LNCaP clone FGC (cell line): ENCODE measurements around the gene MTR.

Source experiments
- DNase-seq: peaks from one replicate; pipeline ENCODE4 v3.0.0-alpha.2; 2011; ENCODE audit warnings: low read depth
- H3K4me3 ChIP-seq: 2 replicates; pipeline ENCODE4 v1.5.1; 2011; ENCODE audit warnings: mild to moderate bottlenecking, low read depth, low read length, control low read depth
- CTCF ChIP-seq: IDR thresholded peaks from 2 replicates; pipeline ENCODE4 v1.5.1; 2012; ENCODE audit warnings: mild to moderate bottlenecking; ENCODE audit not compliant: control insufficient read depth, insufficient read depth; ENCODE audit errors: extremely low read depth

Gene MTR

GRCh38 chr1:236890152-236891056, 95.3 kb downstream of the MTR start:
- TF ChIP-seq CTCF = no peak

GRCh38 chr1:236893626-236894545, 98.8 kb downstream of the MTR start:
- peak; percentile 34 for DNase-seq
- TF ChIP-seq CTCF = no peak
- no peak overlapping the region for H3K4me3 ChIP-seq

More at GRCh38 chr1:236890152-236891056, 95.3 kb downstream of the MTR start:
- H3K4me3 ChIP-seq = no peak overlapping the region
- DNase-seq = no peak

GRCh38 chr1:236895665-236896387, 100.7 kb downstream of the MTR start:
- no peak for DNase-seq
- no peak overlapping the region for H3K4me3 ChIP-seq
- TF ChIP-seq CTCF = no peak

- TF ChIP-seq CTCF = no peak
- H3K4me3 ChIP-seq = no peak overlapping the region
- no peak for DNase-seq
These were observed 101.6 kb downstream of the MTR start for GRCh38 chr1:236896716-236897115.

GRCh38 chr1:236904892-236905741, 110.0 kb downstream of the MTR start:
- no peak for TF ChIP-seq CTCF
- no peak for DNase-seq
- no peak overlapping the region for H3K4me3 ChIP-seq

- no peak for DNase-seq
- TF ChIP-seq CTCF = peak; percentile 19
- H3K4me3 ChIP-seq = no peak overlapping the region
These were observed 112.1 kb downstream of the MTR start for GRCh38 chr1:236907205-236907604.
